Measurements from ENCODE around the gene URM1. TPM values are rescaled to one million over a fixed set of nuclear protein-coding genes. Genes with fewer than 3 reads are reported as not detected.

URM1 gene
- 54.8 and 55.3 TPM in 2 replicates for total RNA-seq

GRCh38 chr9:128370752-128371629, at the start of gene URM1:
Gene URM1 (plus strand): TSS chr9:128371374. CDS start chr9:128371381, 7 bp downstream.

GRCh38 chr9:128322404-128323211, 48.6 kb upstream of the URM1 start, which contains the start of the genes COQ4 and TRUB2:
Gene COQ4 (plus strand): TSS chr9:128322839. CDS start chr9:128322859, 20 bp downstream.
Gene TRUB2 (minus strand): TSS chr9:128322447. CDS start chr9:128322408, 39 bp downstream.

GRCh38 chr9:128339761-128340690, 31.1 kb upstream of the URM1 start, which contains the start of gene SLC27A4:
Gene SLC27A4 (plus strand): TSS chr9:128340527. CDS start chr9:128343133, 2,606 bp downstream.

GRCh38 chr9:128420651-128421481, 49.7 kb downstream of the URM1 start, which contains the start of gene CERCAM:
Gene CERCAM (plus strand): TSS chr9:128420857. CDS start chr9:128420878, 21 bp downstream.

Other genes starting within 250 kb of the URM1 start
- gene PTGES2, start 243.6 kb upstream of the URM1 start, total RNA-seq, result 56.1 and 57.6 TPM in 2 replicates
- gene LCN2, start 221.9 kb upstream of the URM1 start, total RNA-seq, result not detected in 2 replicates
- 37.6 and 39.0 TPM in 2 replicates for gene BBLN, start 211.1 kb upstream of the URM1 start, total RNA-seq
- 33.6 and 47.6 TPM in 2 replicates for gene CIZ1, start 179.8 kb upstream of the URM1 start, total RNA-seq
- 0.57 and 0.66 TPM in 2 replicates for gene DNM1, start 168.0 kb upstream of the URM1 start, total RNA-seq
- gene GOLGA2, start 95.4 kb upstream of the URM1 start, total RNA-seq, result 65.9 and 73.5 TPM in 2 replicates
- 24.9 and 26.3 TPM in 2 replicates for gene SWI5, start 95.1 kb upstream of the URM1 start, total RNA-seq
- 20.7 and 23.3 TPM in 2 replicates for gene TRUB2, start 48.9 kb upstream of the URM1 start, total RNA-seq
- gene COQ4, start 48.5 kb upstream of the URM1 start, total RNA-seq, result 31.1 and 36.1 TPM in 2 replicates
- 29.3 and 33.7 TPM in 2 replicates for gene SLC27A4, start 30.8 kb upstream of the URM1 start, total RNA-seq
- 20.7 and 22.5 TPM in 2 replicates for gene CERCAM, start 49.5 kb downstream of the URM1 start, total RNA-seq
- gene ODF2, start 84.6 kb downstream of the URM1 start, total RNA-seq, result 41.6 and 44.8 TPM in 2 replicates
- 27.4 and 34.9 TPM in 2 replicates for gene GLE1, start 133.3 kb downstream of the URM1 start, total RNA-seq
- 372 and 467 TPM in 2 replicates for gene SPTAN1, start 181.2 kb downstream of the URM1 start, total RNA-seq